Activated naive CD8-positive, alpha-beta T cell (primary cell): ENCODE data around the gene IFT43.

Experiments used
- H3K27ac Mint-ChIP-seq: one replicate; pipeline ENCODE4 v1.8.0; 2021; ENCODE audit warnings: mixed read lengths
- H3K27me3 Mint-ChIP-seq: one replicate; pipeline ENCODE4 v1.8.0; 2021; ENCODE audit warnings: mixed read lengths
- H3K36me3 Mint-ChIP-seq: one replicate; pipeline ENCODE4 v1.8.0; 2021; ENCODE audit warnings: mixed read lengths
- H3K4me1 Mint-ChIP-seq: one replicate; pipeline ENCODE4 v1.8.0; 2021; ENCODE audit warnings: low read depth, mixed read lengths
- H3K4me3 Mint-ChIP-seq: one replicate; pipeline ENCODE4 v1.8.0; 2021; ENCODE audit warnings: mild to moderate bottlenecking, mixed read lengths
- H3K9me3 Mint-ChIP-seq: one replicate; pipeline ENCODE4 v1.8.0; 2021; ENCODE audit warnings: low read depth, mixed read lengths

The IFT43 gene

DNA sequence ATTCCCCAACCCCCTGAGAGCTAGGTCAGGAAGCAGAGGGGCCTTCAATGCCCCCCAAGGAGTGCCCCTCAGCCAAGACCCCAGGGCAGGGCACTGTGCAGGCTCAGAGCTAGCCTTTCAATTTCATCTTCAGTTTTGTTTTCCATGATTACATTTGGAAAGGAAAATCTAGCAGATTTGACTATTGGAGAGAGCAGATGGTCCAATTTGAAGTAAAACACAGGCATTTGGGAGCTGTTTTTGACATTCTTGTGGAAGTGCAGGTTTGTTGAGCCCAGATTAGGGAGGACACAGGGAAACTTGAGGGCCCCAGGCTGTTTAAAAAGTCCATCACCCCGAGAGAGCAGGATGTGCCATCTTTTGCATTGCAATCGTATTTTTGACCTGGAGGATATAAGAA is 107.5 kb downstream of the IFT43 start:
- Mint-ChIP-seq H3K4me1 (no peaks in the 10 kb centered on the region), H3K9me3 (no peaks in the 10 kb centered on the region), H3K27ac (no peak overlapping the region), H3K27me3 (peaks cover 1% of the 10 kb centered on the region), H3K4me3 (no peak overlapping the region), H3K36me3 (no peaks in the 10 kb centered on the region)

DNA sequence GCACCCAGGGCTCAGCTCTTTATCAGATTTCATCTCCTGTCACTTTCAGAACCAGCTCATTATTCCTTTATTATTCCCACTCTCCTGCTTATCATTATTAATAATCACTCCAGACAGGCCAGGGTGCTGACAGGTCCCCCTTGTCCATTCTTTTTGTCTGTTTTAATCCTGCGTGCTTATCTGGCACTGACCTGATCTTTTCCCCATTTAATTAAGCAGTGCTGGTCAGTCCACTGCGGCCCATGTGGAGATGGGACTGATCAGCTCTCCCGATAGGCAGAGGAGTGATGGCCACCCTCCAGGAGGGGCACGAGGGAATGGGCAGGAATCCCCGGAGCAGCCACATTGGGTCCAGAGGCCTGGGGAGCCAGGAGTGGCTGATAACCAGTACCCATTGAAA is 110.7 kb downstream of the IFT43 start:
- no peak overlapping the region for H3K4me3 Mint-ChIP-seq
- H3K27me3 Mint-ChIP-seq: peaks cover 1% of the 10 kb centered on the region
- H3K4me1 Mint-ChIP-seq: no peaks in the 10 kb centered on the region
- no peaks in the 10 kb centered on the region for H3K36me3 Mint-ChIP-seq
- no peak overlapping the region for H3K27ac Mint-ChIP-seq
- no peaks in the 10 kb centered on the region for H3K9me3 Mint-ChIP-seq

DNA sequence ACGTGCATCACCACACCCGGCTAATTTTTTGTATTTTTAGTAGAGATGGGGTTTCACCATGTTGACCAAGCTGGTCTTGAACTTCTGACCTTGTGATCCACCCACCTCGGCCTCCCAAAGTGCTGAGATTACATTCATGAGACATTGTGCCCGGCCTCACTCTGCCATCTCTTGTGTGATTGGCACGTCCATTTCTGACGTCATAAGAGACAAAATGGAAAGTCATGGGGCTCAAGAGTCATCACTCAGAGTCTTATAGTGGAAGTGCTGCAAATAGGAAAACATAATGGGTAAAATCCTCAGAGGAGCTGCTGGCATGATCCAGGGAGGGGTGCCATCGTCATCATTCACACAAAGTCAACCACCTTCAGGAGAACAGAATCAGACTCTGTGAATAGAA is 112.0 kb downstream of the IFT43 start:
- Mint-ChIP-seq H3K27ac (no peak overlapping the region), H3K4me3 (no peak overlapping the region), H3K9me3 (no peaks in the 10 kb centered on the region), H3K36me3 (no peaks in the 10 kb centered on the region), H3K4me1 (no peaks in the 10 kb centered on the region), H3K27me3 (peaks cover 1% of the 10 kb centered on the region)

DNA sequence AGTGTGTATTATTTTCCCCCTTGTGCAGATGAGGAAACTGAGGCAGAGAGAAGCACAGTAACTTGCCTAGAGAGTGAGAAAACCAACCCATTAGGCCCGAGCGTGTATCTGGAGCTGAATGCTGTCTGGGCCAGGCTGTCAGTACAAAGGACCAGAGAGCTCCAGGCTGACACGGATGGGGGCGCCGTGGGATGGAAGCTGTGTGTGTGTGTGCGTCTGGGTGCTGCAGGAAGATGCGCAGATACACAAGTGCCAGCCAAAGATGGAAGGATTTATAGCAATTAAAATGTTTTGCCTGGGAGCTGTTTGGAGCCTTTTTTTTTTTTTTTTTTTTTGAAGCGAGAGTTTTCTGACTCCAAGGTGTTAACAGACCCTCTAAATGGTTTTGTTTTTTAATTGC is 112.5 kb downstream of the IFT43 start:
- Mint-ChIP-seq H3K36me3 (no peaks in the 10 kb centered on the region), H3K9me3 (no peaks in the 10 kb centered on the region), H3K27me3 (peaks cover 1% of the 10 kb centered on the region), H3K4me1 (no peaks in the 10 kb centered on the region), H3K4me3 (no peak overlapping the region), H3K27ac (no peak overlapping the region)

DNA sequence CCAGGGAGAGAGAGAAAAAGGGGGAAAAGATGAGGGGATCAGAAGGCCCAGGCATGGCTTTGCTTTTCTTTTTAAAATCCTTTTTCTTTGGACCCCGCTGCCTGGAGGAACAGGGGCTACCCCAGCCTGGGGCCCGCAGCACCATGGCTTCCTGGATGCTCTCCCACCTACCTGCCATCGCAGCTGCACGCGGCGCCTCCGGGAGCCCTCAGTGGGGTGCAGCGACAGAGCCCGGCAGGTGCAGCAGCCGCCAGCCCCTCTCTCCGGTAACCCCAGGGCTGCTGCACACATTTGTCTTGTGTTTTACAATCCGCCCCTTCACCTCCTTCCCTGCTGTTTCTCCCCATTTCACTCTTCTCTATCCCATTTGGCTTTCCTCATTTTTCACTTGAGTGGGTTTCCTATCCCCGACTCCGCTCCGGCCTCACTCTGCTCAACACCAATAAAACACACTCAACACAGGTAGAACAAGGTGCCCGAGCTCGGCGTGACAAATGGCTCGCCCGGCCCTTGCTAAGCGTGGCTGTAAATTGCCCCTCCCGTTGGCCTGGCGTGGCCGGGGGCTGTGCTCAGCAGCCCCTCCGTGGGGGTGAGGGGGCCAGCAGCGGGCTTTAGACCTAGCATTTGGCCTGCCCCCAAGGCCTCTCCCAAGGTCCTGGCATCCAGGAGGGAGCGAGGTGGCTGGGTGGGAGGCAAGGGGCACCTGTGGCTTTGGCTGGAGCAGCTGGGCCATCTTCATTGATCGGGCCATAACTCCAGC is 113.5 kb downstream of the IFT43 start:
- no peaks in the 10 kb centered on the region for H3K27me3 Mint-ChIP-seq
- no peak overlapping the region for H3K27ac Mint-ChIP-seq
- H3K36me3 Mint-ChIP-seq: no peaks in the 10 kb centered on the region
- no peaks in the 10 kb centered on the region for H3K9me3 Mint-ChIP-seq
- H3K4me3 Mint-ChIP-seq: no peak overlapping the region
- no peaks in the 10 kb centered on the region for H3K4me1 Mint-ChIP-seq

DNA sequence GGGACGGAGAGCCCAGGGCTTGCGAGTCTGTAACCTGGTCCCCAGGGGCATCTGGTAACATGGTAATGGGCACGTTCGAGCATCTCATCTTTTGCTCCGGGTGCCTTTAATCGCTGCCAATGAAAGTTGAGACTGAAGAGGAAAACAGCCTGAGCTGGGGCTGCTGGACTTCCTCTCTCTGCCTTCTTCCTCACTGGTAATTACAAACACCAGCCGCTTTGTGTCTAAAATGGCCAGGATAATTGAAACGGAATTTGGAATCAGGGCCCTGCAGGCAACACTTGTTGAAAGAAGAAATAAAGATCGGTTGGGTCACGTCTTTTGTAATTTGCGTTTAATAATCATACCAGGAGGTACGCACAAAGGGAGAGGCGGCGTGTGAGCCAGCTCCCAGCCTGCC is 114.7 kb downstream of the IFT43 start:
- H3K4me1 Mint-ChIP-seq: no peaks in the 10 kb centered on the region
- no peaks in the 10 kb centered on the region for H3K27me3 Mint-ChIP-seq
- no peaks in the 10 kb centered on the region for H3K36me3 Mint-ChIP-seq
- H3K4me3 Mint-ChIP-seq: no peak overlapping the region
- no peak overlapping the region for H3K27ac Mint-ChIP-seq
- no peaks in the 10 kb centered on the region for H3K9me3 Mint-ChIP-seq

DNA sequence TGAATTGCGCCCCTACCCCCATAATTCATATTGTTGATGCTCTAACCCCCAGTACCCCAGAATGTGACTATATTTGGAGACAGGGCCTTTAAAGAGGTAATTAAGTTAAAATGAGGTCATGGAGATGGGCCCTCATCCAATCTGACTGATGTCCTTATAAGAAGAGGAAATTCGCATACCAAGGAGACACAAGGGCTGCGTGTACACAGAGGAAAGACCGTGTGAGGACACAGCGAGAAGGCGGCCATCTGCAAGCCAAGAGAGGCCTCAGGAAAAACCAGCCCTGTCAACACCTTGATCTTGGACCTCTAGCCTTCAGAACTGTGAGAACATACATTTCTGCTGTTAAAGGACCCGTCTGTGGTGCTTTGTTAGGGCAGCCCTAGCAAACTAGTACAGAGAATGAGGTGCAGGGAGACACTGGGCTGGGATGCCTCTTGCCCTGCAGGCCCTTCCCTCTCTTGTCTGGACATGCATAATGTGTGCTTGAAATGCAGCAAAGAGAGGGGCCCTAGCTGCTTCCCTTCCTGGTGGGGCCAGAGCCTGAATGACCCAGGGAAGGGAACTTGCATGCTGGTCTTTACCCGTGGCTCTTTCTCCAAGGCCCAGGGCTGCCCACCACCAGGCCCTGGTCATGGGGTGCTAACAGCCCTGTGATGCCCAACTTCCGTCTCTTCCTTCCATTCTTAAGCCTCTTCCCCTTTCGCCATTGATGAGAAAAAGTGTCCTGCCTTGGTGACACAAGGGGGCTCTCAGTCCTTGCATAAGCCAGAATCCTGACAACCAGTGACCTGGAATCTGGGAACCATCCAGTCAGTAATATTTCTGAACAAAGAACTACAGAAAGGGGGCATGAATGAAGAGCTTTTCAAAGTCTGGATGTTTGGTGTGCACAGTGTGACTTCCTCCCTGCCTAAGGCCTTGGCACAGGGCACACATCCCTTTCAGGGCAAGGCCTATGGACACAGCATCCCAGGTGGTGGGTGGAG is 116.1 kb downstream of the IFT43 start:
- no peak overlapping the region for H3K4me3 Mint-ChIP-seq
- no peaks in the 10 kb centered on the region for H3K9me3 Mint-ChIP-seq
- peaks cover 1% of the 10 kb centered on the region for H3K27me3 Mint-ChIP-seq
- H3K4me1 Mint-ChIP-seq: no peaks in the 10 kb centered on the region
- no peaks in the 10 kb centered on the region for H3K36me3 Mint-ChIP-seq
- H3K27ac Mint-ChIP-seq: no peak overlapping the region

DNA sequence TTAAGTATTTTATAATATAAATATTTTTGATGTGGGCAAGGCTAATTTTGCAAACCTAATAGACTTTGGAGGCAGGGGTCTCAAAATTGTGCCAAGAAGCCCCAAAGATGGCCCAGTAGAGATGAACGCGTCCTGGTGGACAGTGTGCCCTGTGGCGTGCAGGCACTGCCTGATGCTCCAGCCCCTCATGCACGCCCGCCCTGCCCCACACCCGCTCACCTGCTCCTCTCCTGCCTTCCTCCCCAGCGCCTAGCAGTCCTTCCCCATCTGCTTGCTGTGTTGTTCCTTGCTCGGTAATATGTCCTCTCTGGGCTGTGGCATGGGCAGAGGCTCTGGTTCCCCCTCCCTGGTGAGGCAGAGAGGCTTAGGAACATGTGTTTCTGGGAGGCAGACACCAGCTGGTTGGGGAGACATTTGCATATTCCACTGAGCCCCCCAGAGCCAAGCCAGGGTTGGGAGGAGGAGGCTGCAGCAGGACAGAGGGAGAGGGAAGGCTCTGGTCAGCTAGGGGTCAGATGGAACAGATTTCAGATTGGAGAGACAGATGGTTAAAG is 119.3 kb downstream of the IFT43 start:
- Mint-ChIP-seq H3K27ac (no peak overlapping the region), H3K4me1 (no peaks in the 10 kb centered on the region), H3K4me3 (no peak overlapping the region), H3K36me3 (no peaks in the 10 kb centered on the region), H3K27me3 (peaks cover 1% of the 10 kb centered on the region), H3K9me3 (peaks cover 7% of the 10 kb centered on the region)

DNA sequence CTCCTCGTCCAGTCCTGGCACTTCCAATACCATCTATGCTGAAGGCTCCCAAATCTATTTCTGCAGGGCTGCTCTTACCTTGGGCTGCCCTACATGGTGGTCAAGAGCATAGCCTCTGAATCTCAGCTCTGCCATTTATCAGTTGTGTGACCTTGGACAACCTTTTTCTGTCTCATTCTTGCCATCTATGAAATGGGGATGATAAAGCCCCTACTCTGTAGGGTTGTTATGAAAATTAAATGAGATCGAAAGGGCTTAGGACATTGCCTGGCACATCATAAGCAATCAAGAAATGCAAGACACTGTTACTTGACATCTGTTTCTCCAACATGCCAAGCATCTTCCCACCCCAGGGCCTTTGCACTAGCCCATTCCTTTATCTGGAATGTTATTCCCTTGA is 120.6 kb downstream of the IFT43 start:
- H3K36me3 Mint-ChIP-seq: no peaks in the 10 kb centered on the region
- H3K27me3 Mint-ChIP-seq: peaks cover 1% of the 10 kb centered on the region
- no peaks in the 10 kb centered on the region for H3K4me1 Mint-ChIP-seq
- peaks cover 7% of the 10 kb centered on the region for H3K9me3 Mint-ChIP-seq
- H3K4me3 Mint-ChIP-seq: no peak overlapping the region
- H3K27ac Mint-ChIP-seq: no peak overlapping the region

DNA sequence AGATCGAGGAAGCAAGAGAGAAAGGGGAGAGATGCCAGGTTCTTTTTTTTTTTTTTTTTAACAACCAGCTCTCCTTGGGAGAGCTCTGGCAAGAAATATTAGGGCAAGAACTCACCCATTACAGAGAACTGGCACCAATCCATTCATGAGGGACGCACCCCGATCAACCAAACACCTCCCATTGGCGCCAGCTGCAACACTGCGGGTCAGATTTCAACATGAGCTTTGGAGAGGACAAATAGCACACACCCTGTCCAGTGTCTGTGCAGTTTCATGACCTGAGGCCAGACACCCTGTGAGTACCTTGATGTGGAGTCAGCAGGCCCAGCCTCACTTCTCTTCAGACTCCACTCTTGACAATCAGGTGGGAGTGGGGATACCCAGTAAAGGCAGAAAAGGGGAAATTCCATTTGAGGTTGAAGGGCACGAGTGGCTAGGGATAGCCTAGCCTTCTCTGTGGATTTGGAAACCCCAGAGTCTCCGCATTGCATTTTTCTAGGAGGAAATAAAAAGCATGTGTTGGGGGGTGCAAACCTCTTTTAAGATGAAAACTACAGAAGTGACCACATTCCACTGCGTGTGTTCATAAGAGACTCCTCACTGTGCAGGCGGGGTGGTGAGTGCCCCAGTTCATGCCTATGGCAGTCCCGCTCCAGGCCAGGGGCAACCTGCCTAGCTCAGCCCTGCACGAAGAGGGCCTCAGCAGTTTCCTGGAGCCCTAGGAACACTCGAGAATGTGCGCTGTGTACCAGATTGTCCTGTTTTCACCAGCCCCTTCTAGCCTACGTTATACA is 123.7 kb downstream of the IFT43 start:
- no peaks in the 10 kb centered on the region for H3K36me3 Mint-ChIP-seq
- H3K4me1 Mint-ChIP-seq: no peaks in the 10 kb centered on the region
- H3K4me3 Mint-ChIP-seq: no peak overlapping the region
- no peak overlapping the region for H3K27ac Mint-ChIP-seq
- H3K9me3 Mint-ChIP-seq: peaks cover 7% of the 10 kb centered on the region
- peaks cover 6% of the 10 kb centered on the region for H3K27me3 Mint-ChIP-seq

DNA sequence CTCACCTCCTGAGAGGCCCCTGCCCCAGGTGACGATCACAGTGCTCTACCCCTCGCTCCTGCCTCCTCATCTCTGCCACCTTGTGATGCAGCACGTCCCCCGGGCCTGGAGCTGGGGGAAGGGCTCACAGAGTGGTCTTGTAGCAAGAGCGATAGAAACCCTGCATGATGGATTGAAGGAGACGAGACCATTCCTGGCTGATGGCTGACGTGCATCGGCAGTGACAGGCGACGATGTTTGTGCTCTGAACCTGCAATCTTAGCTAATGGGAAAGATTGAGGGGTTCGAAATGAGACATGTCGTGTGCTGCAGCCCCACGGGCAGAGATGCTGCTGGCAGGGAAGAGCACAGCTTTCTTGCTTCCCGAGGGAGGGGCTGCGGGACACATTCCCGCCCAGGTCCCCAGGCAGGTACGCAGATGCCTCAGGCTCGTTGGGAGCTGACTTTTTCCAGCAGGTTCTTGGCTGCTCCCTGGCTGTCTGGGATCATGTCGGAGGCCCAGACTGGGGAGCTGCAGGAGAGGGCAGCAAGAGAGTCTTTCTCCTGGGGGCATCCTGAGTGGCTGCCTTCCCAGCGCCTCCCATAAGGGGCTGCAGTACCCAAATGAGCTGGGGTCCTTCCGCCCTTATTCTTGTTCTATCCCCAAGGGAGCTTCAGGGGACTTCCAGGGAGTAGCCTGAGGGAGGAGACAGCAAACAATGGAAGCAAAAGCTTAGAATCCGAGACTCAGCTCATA is 127.5 kb downstream of the IFT43 start:
- peaks cover 7% of the 10 kb centered on the region for H3K9me3 Mint-ChIP-seq
- peaks cover 4% of the 10 kb centered on the region for H3K27me3 Mint-ChIP-seq
- H3K27ac Mint-ChIP-seq: no peak overlapping the region

DNA sequence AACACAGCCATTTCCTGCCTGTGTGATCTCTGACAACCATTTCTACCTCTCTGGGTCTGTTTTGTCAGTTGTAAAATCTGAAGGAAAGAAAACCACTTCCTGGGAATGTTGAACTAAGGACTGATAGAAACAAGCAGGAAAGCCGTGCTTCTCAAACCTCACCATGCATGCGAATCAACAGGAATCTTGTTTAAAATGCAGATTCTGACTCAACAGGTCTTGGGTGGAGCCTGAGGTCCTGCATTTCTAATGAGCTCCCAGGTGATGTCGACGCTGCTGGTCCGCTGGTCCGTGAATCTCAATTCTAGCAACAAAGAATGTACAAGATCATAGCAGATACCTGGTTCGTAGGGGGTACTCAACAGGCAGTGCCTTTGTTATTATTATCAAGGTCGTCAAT is 128.1 kb downstream of the IFT43 start:
- Mint-ChIP-seq H3K9me3 (peaks cover 3% of the 10 kb centered on the region), H3K4me1 (no peaks in the 10 kb centered on the region), H3K27ac (no peak overlapping the region), H3K36me3 (no peaks in the 10 kb centered on the region), H3K4me3 (no peak overlapping the region), H3K27me3 (peaks cover 4% of the 10 kb centered on the region)

More for the DNA sequence above, 127.5 kb downstream of the IFT43 start:
- no peaks in the 10 kb centered on the region for H3K36me3 Mint-ChIP-seq
- no peaks in the 10 kb centered on the region for H3K4me1 Mint-ChIP-seq
- H3K4me3 Mint-ChIP-seq: no peak overlapping the region

DNA sequence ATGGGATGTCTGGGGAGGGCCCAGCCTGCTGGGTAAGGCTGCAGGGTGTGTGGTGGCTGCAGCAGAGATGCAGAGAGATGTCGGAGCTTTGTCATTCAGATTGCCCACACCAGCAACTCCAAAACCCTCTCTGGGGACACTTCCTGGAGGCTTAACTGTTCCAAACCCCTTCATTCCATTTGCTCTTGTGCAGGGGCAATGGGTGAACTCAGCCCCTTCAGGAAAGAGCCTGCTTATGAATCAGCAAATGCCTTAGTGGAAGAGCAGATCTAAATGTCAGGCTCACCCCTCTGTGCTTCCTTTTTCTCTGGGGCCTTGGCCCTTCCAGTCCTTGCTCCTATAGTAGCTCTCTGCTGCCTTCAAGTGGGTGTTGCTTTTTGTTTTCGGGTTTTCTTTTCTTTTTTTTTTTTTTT is 129.5 kb downstream of the IFT43 start:
- Mint-ChIP-seq H3K4me1 (no peaks in the 10 kb centered on the region), H3K4me3 (no peak overlapping the region), H3K27me3 (peaks cover 4% of the 10 kb centered on the region), H3K36me3 (no peaks in the 10 kb centered on the region), H3K9me3 (no peaks in the 10 kb centered on the region), H3K27ac (no peak overlapping the region)
